Caco-2 (cell line): Measurements from ENCODE around the gene KLHDC7B. TPM values are rescaled to one million over a fixed set of nuclear protein-coding genes. Genes with fewer than 3 reads are reported as not detected.

Experiments
- BruUV-seq: library from RNA; stranded (reverse); fragments of 400-500 nt; replicated peaks from 2 replicates; lab custom pipeline; 2021; lab: Mats Ljungman, UMichigan
- CTCF ChIA-PET: fragments of 300-600 bp; sonication (Branson Sonifier 250); formaldehyde crosslinking; loops from one replicate; lab custom pipeline; 2022; ENCODE audit warnings: antibody characterized with exemption; lab: Charles Lee
- POLR2A ChIA-PET: fragments of 300-600 bp; sonication (Branson Sonifier 250); formaldehyde crosslinking; loops from one replicate; lab custom pipeline; 2022; ENCODE audit warnings: antibody characterized with exemption; lab: Charles Lee
- DNase-seq, 2 experiments: peaks; one replicate each; pipeline versions ENCODE4 v3.0.0 to v3.0.0-alpha.2; 2020 to 2022
- H3K27me3 ChIP-seq: replicated peaks from 2 replicates; pipeline ENCODE4 v1.6.0; 2011; ENCODE audit warnings: low read length; ENCODE audit not compliant: control insufficient read depth, insufficient read depth
- H3K36me3 ChIP-seq: 2 replicates; pipeline ENCODE4 v1.5.1; 2011; ENCODE audit warnings: low read length; ENCODE audit not compliant: control insufficient read depth, insufficient read depth
- H3K4me1 ChIP-seq: fragments of 250-450 bp; sonication (Bioruptor Pico); 2 replicates; pipeline ENCODE4 v1.5.1; 2020; ENCODE audit warnings: mild to moderate bottlenecking
- H3K4me3 ChIP-seq: 2 replicates; pipeline ENCODE4 v1.5.1; 2011; ENCODE audit warnings: low read depth, mild to moderate bottlenecking, control low read depth, low read length
- H3K9me3 ChIP-seq: fragments of 250-450 bp; sonication (Bioruptor Pico); 2 replicates; pipeline ENCODE4 v1.5.1; 2020; ENCODE audit warnings: mild to moderate bottlenecking, moderate library complexity
- H3K27ac Mint-ChIP-seq: one replicate; pipeline ENCODE4 v1.8.0; 2022; ENCODE audit warnings: mixed read lengths; ENCODE audit not compliant: unreplicated experiment
- H3K27me3 Mint-ChIP-seq: one replicate; pipeline ENCODE4 v1.8.0; 2022; ENCODE audit warnings: mixed read lengths; ENCODE audit not compliant: insufficient read depth, unreplicated experiment
- H3K36me3 Mint-ChIP-seq: one replicate; pipeline ENCODE4 v1.8.0; 2022; ENCODE audit warnings: mild to moderate bottlenecking, mixed read lengths; ENCODE audit not compliant: insufficient read depth, unreplicated experiment
- H3K4me1 Mint-ChIP-seq: one replicate; pipeline ENCODE4 v1.8.0; 2022; ENCODE audit warnings: low read depth, mixed read lengths; ENCODE audit not compliant: unreplicated experiment
- H3K4me3 Mint-ChIP-seq: one replicate; pipeline ENCODE4 v1.8.0; 2022; ENCODE audit warnings: mild to moderate bottlenecking, moderate library complexity, mixed read lengths; ENCODE audit not compliant: unreplicated experiment
- H3K9me3 Mint-ChIP-seq: one replicate; pipeline ENCODE4 v1.8.0; 2022; ENCODE audit warnings: mixed read lengths; ENCODE audit not compliant: unreplicated experiment
- intact Hi-C: fragments of 100-400 bp; cut with micrococcal nuclease; formaldehyde crosslinking; loops from one replicate; pipeline ENCODE4 v1.10.0; 2022; ENCODE audit not compliant: unreplicated experiment
- total RNA-seq: library from RNA; stranded (reverse); gene quantifications from 2 replicates; pipeline ENCODE4 v1.2.3, GENCODE V29; 2022
- TF ChIP-seq, protein P1 (sequence below), 2 experiments: fragments of 200-600 bp in 1 of 2; IDR thresholded peaks; 1 replicate in 1 of 2; 2 replicates in 1 of 2; pipeline versions ENCODE4 v1.5.1 to v1.8.0; 2011 to 2022; ENCODE audit warnings: antibody characterized with exemption in 1 of 2, control low read depth in 1 of 2, inconsistent platforms in 1 of 2, low read depth in 1 of 2, low read length in 1 of 2, mild to moderate bottlenecking in 1 of 2, moderate library complexity in 1 of 2; ENCODE audit not compliant: insufficient read depth in 1 of 2, severe bottlenecking in 1 of 2, unreplicated experiment in 1 of 2

The KLHDC7B gene
- total RNA-seq, 1 experiment from 2014 or later: 2.0 TPM

DNA sequence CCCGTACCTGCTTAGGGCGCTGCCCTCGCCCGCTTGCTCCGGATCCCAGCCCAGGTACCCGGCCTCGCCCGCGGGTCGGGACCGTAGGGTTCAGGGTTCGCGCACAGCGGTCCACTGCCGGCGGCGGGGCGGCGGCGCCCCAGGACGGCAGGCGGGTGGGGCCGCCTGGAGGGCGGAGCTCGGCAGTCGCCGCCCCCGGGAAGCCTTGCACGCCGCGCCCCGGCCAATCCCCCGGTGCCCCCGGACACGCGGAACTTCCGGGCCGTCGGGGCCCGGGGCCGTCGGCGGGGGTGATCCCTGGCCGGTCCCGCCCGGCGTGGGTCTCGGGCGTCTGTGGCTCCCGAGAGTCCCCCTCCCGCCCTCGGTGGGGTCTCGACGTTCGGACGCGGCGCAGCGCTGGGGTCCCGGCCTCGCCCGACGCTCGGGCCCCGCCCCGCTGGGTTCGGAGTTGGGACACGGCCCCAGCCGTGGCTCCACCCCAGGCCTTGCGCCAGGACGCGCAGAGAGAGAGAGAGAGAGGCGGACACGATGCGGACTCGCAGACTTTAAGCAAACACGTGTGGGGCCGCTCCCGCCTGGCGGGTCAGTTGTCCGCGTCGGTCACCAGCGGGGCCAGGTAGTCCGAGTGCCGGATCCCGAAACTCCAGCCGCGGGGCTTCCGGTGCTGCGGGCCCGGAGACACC, 15.7 kb upstream of the KLHDC7B start, which contains the start of gene TYMP:
TSS of gene TYMP (minus strand) at position 116 of the 683 bp plus-strand sequence. CDS start 303 bp downstream, outside the sequence.
- peak within 1 kb of the TSS; percentile 81 for H3K4me3 Mint-ChIP-seq
- H3K27me3 ChIP-seq: no peaks in the 10 kb centered on the region
- no peaks in the 10 kb centered on the region for H3K9me3 ChIP-seq
- ChIA-PET CTCF (no interaction called here), POLR2A (no interaction called here)
- H3K36me3 Mint-ChIP-seq: peaks cover 50% of the 10 kb centered on the region
- no TSS peak for BruUV-seq
- TF ChIP-seq, protein P1, sequence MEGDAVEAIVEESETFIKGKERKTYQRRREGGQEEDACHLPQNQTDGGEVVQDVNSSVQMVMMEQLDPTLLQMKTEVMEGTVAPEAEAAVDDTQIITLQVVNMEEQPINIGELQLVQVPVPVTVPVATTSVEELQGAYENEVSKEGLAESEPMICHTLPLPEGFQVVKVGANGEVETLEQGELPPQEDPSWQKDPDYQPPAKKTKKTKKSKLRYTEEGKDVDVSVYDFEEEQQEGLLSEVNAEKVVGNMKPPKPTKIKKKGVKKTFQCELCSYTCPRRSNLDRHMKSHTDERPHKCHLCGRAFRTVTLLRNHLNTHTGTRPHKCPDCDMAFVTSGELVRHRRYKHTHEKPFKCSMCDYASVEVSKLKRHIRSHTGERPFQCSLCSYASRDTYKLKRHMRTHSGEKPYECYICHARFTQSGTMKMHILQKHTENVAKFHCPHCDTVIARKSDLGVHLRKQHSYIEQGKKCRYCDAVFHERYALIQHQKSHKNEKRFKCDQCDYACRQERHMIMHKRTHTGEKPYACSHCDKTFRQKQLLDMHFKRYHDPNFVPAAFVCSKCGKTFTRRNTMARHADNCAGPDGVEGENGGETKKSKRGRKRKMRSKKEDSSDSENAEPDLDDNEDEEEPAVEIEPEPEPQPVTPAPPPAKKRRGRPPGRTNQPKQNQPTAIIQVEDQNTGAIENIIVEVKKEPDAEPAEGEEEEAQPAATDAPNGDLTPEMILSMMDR (IDR thresholded peaks at IDR 0.05; ENCODE audit: insufficient read depth in 1 of 2, low read depth in 1 of 2, low read length in 1 of 2, severe bottlenecking in 1 of 2, unreplicated experiment in 1 of 2): no peak
- H3K9me3 Mint-ChIP-seq: no peaks in the 10 kb centered on the region
- no peaks in the 10 kb centered on the region for H3K27me3 Mint-ChIP-seq
- no peaks in the 10 kb centered on the region for H3K36me3 ChIP-seq
- H3K27ac Mint-ChIP-seq: peak within 1 kb of the TSS; percentile 86
- intact Hi-C loops: loop anchor here (5.0 kb wide), 2 partner anchors 52 to 92 kb away; partner anchors contain the start of gene CHKB
- peaks cover 37% of the 10 kb centered on the region for H3K4me1 ChIP-seq
- peak within 1 kb of the TSS; percentile 68 for H3K4me3 ChIP-seq
- peak; percentile 69 to 82 for DNase-seq
- H3K4me1 Mint-ChIP-seq: peaks cover 31% of the 10 kb centered on the region

DNA sequence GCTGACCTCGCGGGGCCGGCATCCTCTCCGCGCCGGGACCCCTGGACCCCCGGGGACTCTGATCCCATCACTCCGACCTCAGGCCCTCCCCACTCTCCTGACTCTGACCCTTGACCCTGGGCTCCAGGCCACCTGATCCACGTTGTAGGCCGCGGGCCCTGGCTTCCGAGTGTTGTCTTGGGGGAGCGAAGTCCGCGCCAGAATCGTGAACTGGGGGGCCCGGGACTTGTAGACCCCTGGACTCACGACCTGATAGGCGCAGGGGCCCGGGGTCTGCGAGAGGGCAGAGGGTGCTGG, 15.2 kb upstream of the KLHDC7B start:
- POLR2A ChIA-PET: no interaction called here
- Histone ChIP-seq H3K4me3 (peak overlapping the region; percentile 68), H3K9me3 (no peaks in the 10 kb centered on the region), H3K4me1 (peaks cover 37% of the 10 kb centered on the region), H3K36me3 (no peaks in the 10 kb centered on the region), H3K27me3 (no peaks in the 10 kb centered on the region)
- H3K36me3 Mint-ChIP-seq: peaks cover 45% of the 10 kb centered on the region
- H3K4me1 Mint-ChIP-seq: peaks cover 31% of the 10 kb centered on the region
- no peaks in the 10 kb centered on the region for H3K9me3 Mint-ChIP-seq
- DNase-seq: no peak
- H3K27me3 Mint-ChIP-seq: no peaks in the 10 kb centered on the region
- CTCF ChIA-PET: no interaction called here
- peak overlapping the region; percentile 81 for H3K4me3 Mint-ChIP-seq
- BruUV-seq: no TSS peak
- intact Hi-C loops: loop anchor here (5.0 kb wide), 1 partner anchor 92 kb away; no protein-coding TSS in a partner anchor
- TF ChIP-seq, protein P1 (IDR thresholded peaks at IDR 0.05; ENCODE audit: insufficient read depth in 1 of 2, low read depth in 1 of 2, low read length in 1 of 2, severe bottlenecking in 1 of 2, unreplicated experiment in 1 of 2): no peak
- H3K27ac Mint-ChIP-seq: peak overlapping the region; percentile 86

DNA sequence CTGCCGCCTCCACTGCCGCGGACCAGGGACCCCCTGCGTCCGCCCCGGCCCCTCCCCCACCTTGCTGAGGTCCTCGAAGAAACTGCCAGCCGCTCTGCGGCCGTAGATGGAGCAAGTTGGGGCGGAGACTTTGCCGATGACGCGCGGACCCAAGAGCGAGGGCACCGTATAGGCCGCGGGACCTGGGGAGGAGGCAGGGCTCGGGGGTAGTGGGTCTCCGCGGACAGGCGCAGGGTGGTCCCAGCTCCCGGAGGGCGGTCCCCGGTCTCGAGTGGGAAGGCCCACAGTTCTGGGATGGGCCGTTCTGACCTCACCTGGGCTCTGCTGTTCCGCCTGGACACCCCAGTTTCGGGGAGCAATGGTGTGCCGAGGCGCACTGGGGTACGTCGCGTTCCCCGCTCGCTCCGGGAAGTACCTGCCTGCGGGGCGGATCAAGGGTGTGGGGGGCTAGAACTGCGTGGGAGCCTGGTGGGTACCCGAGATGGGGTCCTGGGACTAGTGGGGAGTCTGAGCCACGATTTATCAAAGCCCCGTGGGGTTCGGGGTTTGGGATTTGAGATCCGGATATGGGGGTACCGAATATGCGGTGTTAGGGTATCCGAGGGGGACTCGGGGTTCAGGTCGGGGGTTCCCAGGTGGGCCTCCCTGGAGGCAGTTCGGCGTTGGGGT, 14.7 kb upstream of the KLHDC7B start:
- TF ChIP-seq, protein P1 (IDR thresholded peaks at IDR 0.05; ENCODE audit: insufficient read depth in 1 of 2, low read depth in 1 of 2, low read length in 1 of 2, severe bottlenecking in 1 of 2, unreplicated experiment in 1 of 2): no peak
- peak overlapping the region; percentile 81 for H3K4me3 Mint-ChIP-seq
- Histone ChIP-seq H3K27me3 (no peaks in the 10 kb centered on the region), H3K4me1 (peaks cover 37% of the 10 kb centered on the region), H3K9me3 (no peaks in the 10 kb centered on the region), H3K4me3 (peak overlapping the region; percentile 68), H3K36me3 (no peaks in the 10 kb centered on the region)
- peaks cover 31% of the 10 kb centered on the region for H3K4me1 Mint-ChIP-seq
- DNase-seq: peak; percentile 80 to 82
- CTCF ChIA-PET: no interaction called here
- intact Hi-C loops: loop anchor here (5.0 kb wide), 1 partner anchor 91 kb away; no protein-coding TSS in a partner anchor
- TSS peak; percentile 15 for BruUV-seq
- POLR2A ChIA-PET: interaction anchor here (1.5 kb wide), 1 partner anchor 51 kb away, joined by 3 read pairs; the partner anchor contains the start of gene CHKB
- peak overlapping the region; percentile 86 for H3K27ac Mint-ChIP-seq
- peaks cover 41% of the 10 kb centered on the region for H3K36me3 Mint-ChIP-seq
- H3K9me3 Mint-ChIP-seq: no peaks in the 10 kb centered on the region
- no peaks in the 10 kb centered on the region for H3K27me3 Mint-ChIP-seq
